ENCODE measurements around the gene STYXL2.

STYXL2 gene

GRCh38 chr1:167141963-167142362 is 48.1 kb downstream of the STYXL2 start:
- H3K27me3 ChIP-seq (replicated peaks; ENCODE audit: control insufficient read depth, insufficient read depth, low read length, poor library complexity, severe bottlenecking), result no peaks in the 10 kb centered on the region
- H3K27ac ChIP-seq (ENCODE audit: insufficient read depth, low read length, poor library complexity, severe bottlenecking), result no peak overlapping the region
- DNase-seq, result no peak
- no peaks in the 10 kb centered on the region for H3K4me1 ChIP-seq (ENCODE audit: control insufficient read depth, insufficient read depth, low read length, poor library complexity, severe bottlenecking)
- no peaks in the 10 kb centered on the region for H3K9me3 ChIP-seq (ENCODE audit: control insufficient read depth, low read length)
- H3K4me3 ChIP-seq (ENCODE audit: insufficient read depth, low read depth, low read length, poor library complexity, severe bottlenecking), result no peak overlapping the region
- H3K36me3 ChIP-seq (ENCODE audit: control insufficient read depth, insufficient read depth, low read length), result no peaks in the 10 kb centered on the region
